HCT116 (cell line): ENCODE data around the gene FMC1. TPM values are rescaled to one million over a fixed set of nuclear protein-coding genes. Genes with fewer than 3 reads are reported as not detected.

Experiments
- ATAC-seq: fragments of 200-7000 bp; cut with Tn5 transposase; 2 replicates; pipeline ENCODE4 v1.9.1; 2020; ENCODE audit warnings: mild to moderate bottlenecking, moderate library complexity
- BruUV-seq: library from RNA; stranded (reverse); fragments of 400-500 nt; replicated peaks from 2 replicates; lab custom pipeline; 2021; lab: Mats Ljungman, UMichigan
- CTCF ChIA-PET: fragments of 300-600 bp; sonication (Branson Sonifier 250); formaldehyde crosslinking; loops from one replicate; lab custom pipeline; 2021; ENCODE audit warnings: antibody characterized with exemption; lab: Charles Lee
- POLR2A ChIA-PET: fragments of 300-600, 350-600 bp; sonication (Branson Sonifier 250); formaldehyde crosslinking; loops from one replicate; lab custom pipeline; 2021; ENCODE audit warnings: antibody characterized with exemption; lab: Charles Lee
- RAD21 ChIA-PET, 2 experiments: fragments of 300-600 bp; sonication (Branson Sonifier 250); formaldehyde crosslinking; loops; one replicate each; lab custom pipeline; 2023; ENCODE audit warnings: low total read pairs in 2 of 2; ENCODE audit not compliant: uncharacterized antibody in 2 of 2, unreplicated experiment in 2 of 2, low non-redundant PET in 1 of 2; lab: Charles Lee
- DNase-seq: peaks from one replicate; pipeline ENCODE4 v3.0.0-alpha.2; 2010; ENCODE audit warnings: low read depth, low spot score
- H2AFZ ChIP-seq: fragments of 200-600 bp; shearing (Covaris generic), sonication (generic); 2 replicates; pipeline ENCODE4 v1.6.1; 2017; ENCODE audit warnings: low read depth, mixed run types, mixed read lengths, antibody characterized with exemption, low read length; ENCODE audit not compliant: poor library complexity, severe bottlenecking
- H3K27ac ChIP-seq: 2 replicates; pipeline ENCODE4 v1.5.1; 2012; ENCODE audit warnings: low read depth, low read length
- H3K27me3 ChIP-seq: fragments of 200-600 bp; sonication (generic); 2 replicates; pipeline ENCODE4 v1.6.1; 2016; ENCODE audit warnings: mixed run types, low read length, mixed read lengths; ENCODE audit not compliant: insufficient read depth
- H3K36me3 ChIP-seq, 2 experiments: fragments of 200-500 bp in 1 of 2; fragments of 200-600 bp in 1 of 2; sonication (Bioruptor generic) in 1 of 2; sonication (generic) in 1 of 2; 2 replicates each; pipeline versions ENCODE4 v1.5.1 to v1.6.1; 2014 to 2016; ENCODE audit warnings: low read length in 2 of 2, inconsistent platforms in 1 of 2, mixed read lengths in 1 of 2, mixed run types in 1 of 2; ENCODE audit not compliant: insufficient read depth in 2 of 2, control insufficient read depth in 1 of 2
- H3K4me1 ChIP-seq, 2 experiments: fragments of 200-600 bp in 1 of 2; sonication (generic) in 1 of 2; 2 replicates each; pipeline versions ENCODE4 v1.5.1 to v1.6.1; 2012 to 2017; ENCODE audit warnings: low read length in 2 of 2, inconsistent platforms in 1 of 2, mild to moderate bottlenecking in 1 of 2, mixed read lengths in 1 of 2, mixed run types in 1 of 2, moderate library complexity in 1 of 2; ENCODE audit not compliant: insufficient read depth in 2 of 2, control insufficient read depth in 1 of 2
- H3K4me2 ChIP-seq: fragments of 200-600 bp; sonication (generic); 2 replicates; pipeline ENCODE4 v1.6.1; 2017; ENCODE audit warnings: mixed run types, low read length, mixed read lengths
- H3K4me3 ChIP-seq, 2 experiments: fragments of 200-600 bp in 1 of 2; sonication (generic) in 1 of 2; replicated peaks in 1 of 2; 2 replicates each; pipeline ENCODE4 v1.5.1; 2011 to 2016; ENCODE audit warnings: low read length in 2 of 2, control low read depth in 1 of 2, low read depth in 1 of 2, mild to moderate bottlenecking in 1 of 2, mixed read lengths in 1 of 2, mixed run types in 1 of 2
- H3K79me2 ChIP-seq: fragments of 200-600 bp; sonication (generic); 2 replicates; pipeline ENCODE4 v1.6.1; 2017; ENCODE audit warnings: mild to moderate bottlenecking, mixed run types, low read length, moderate library complexity, mixed read lengths; ENCODE audit not compliant: insufficient read depth
- H3K9ac ChIP-seq: fragments of 200-600 bp; sonication (generic); 2 replicates; pipeline ENCODE4 v1.6.1; 2016; ENCODE audit warnings: low read length, mixed read lengths
- H3K9me2 ChIP-seq: fragments of 200-600 bp; sonication (generic), shearing (Covaris generic); 2 replicates; pipeline ENCODE4 v1.6.1; 2017; ENCODE audit warnings: mixed run types, mild to moderate bottlenecking, moderate library complexity; ENCODE audit not compliant: insufficient read depth
- H3K9me3 ChIP-seq, 2 experiments: fragments of 200-500 bp in 1 of 2; fragments of 200-600 bp in 1 of 2; sonication (Bioruptor generic) in 1 of 2; sonication (generic) in 1 of 2; 2 replicates each; pipeline ENCODE4 v1.6.1; 2014 to 2017; ENCODE audit warnings: low read length in 2 of 2, mixed read lengths in 2 of 2, inconsistent platforms in 1 of 2, low read depth in 1 of 2, mild to moderate bottlenecking in 1 of 2, mixed run types in 1 of 2, moderate library complexity in 1 of 2; ENCODE audit not compliant: control insufficient read depth in 1 of 2, insufficient read depth in 1 of 2
- H4K20me1 ChIP-seq: fragments of 200-600 bp; sonication (generic), shearing (Covaris generic); 2 replicates; pipeline ENCODE4 v1.6.1; 2017; ENCODE audit warnings: mixed run types, mild to moderate bottlenecking, moderate library complexity; ENCODE audit not compliant: insufficient read depth
- ATF3 ChIP-seq: IDR thresholded peaks from 2 replicates; pipeline ENCODE4 v1.6.1; 2012
- CBX3 ChIP-seq: IDR thresholded peaks from 2 replicates; pipeline ENCODE4 v1.6.1; 2012; ENCODE audit warnings: low read depth
- CEBPB ChIP-seq: IDR thresholded peaks from 2 replicates; pipeline ENCODE4 v1.6.1; 2012; ENCODE audit warnings: low read depth
- CTCF ChIP-seq, 3 experiments: fragments of 200-600 bp in 1 of 3; sonication (generic) in 1 of 3; IDR thresholded peaks in 2 of 3; conservative IDR thresholded peaks in 1 of 3; 2 replicates each; pipeline ENCODE4 v1.5.1; 2012 to 2017; ENCODE audit warnings: low read depth in 2 of 3, low read length in 2 of 3, antibody characterized with exemption in 1 of 3, borderline replicate concordance in 1 of 3, control low read depth in 1 of 3, mild to moderate bottlenecking in 1 of 3, mixed read lengths in 1 of 3, mixed run types in 1 of 3, moderate library complexity in 1 of 3; ENCODE audit not compliant: insufficient read depth in 1 of 3
- EGR1 ChIP-seq: IDR thresholded peaks from 2 replicates; pipeline ENCODE4 v1.6.1; 2012; ENCODE audit warnings: low read depth
- ELF1 ChIP-seq: IDR thresholded peaks from 2 replicates; pipeline ENCODE4 v1.6.1; 2012; ENCODE audit warnings: low read depth, borderline replicate concordance
- EZH2 ChIP-seq: fragments of 200-600 bp; sonication (generic); IDR thresholded peaks from 2 replicates; pipeline ENCODE4 v1.6.1; 2017; ENCODE audit warnings: antibody characterized with exemption, mixed run types
- EZH2phosphoT487 ChIP-seq: fragments of 200-600 bp; IDR thresholded peaks from 2 replicates; pipeline ENCODE4 v1.6.1; 2018; ENCODE audit warnings: antibody characterized with exemption, borderline replicate concordance
- FOSL1 ChIP-seq: IDR thresholded peaks from 2 replicates; pipeline ENCODE4 v1.6.1; 2012; ENCODE audit warnings: low read depth
- MAX ChIP-seq: IDR thresholded peaks from 2 replicates; pipeline ENCODE4 v1.6.1; 2012
- POLR2A ChIP-seq: IDR thresholded peaks from 2 replicates; pipeline ENCODE4 v1.7.0; 2011; ENCODE audit warnings: borderline replicate concordance; ENCODE audit not compliant: insufficient read depth, insufficient read length; ENCODE audit errors: extremely low read depth
- RAD21 ChIP-seq: IDR thresholded peaks from 2 replicates; pipeline ENCODE4 v1.6.1; 2012; ENCODE audit warnings: low read depth, mild to moderate bottlenecking
- SIN3A ChIP-seq: IDR thresholded peaks from 2 replicates; pipeline ENCODE4 v1.6.1; 2012; ENCODE audit warnings: low read depth
- SRF ChIP-seq: IDR thresholded peaks from 2 replicates; pipeline ENCODE4 v1.6.1; 2012; ENCODE audit warnings: low read depth
- TCF7L2 ChIP-seq: IDR thresholded peaks from 2 replicates; pipeline ENCODE4 v1.7.0; 2011; ENCODE audit warnings: borderline replicate concordance, inconsistent platforms; ENCODE audit not compliant: insufficient read depth, insufficient read length; ENCODE audit errors: extremely low read depth
- YY1 ChIP-seq: IDR thresholded peaks from 2 replicates; pipeline ENCODE4 v1.6.1; 2011; ENCODE audit warnings: low read length, low read depth, moderate library complexity, mild to moderate bottlenecking; ENCODE audit not compliant: insufficient replicate concordance; ENCODE audit errors: extremely low read depth
- ZBTB33 ChIP-seq: IDR thresholded peaks from 2 replicates; pipeline ENCODE4 v1.6.1; 2011; ENCODE audit warnings: mild to moderate bottlenecking, low read length, moderate library complexity; ENCODE audit not compliant: insufficient replicate concordance; ENCODE audit errors: extremely low read depth
- ZNF274 ChIP-seq: fragments of 200-500 bp; sonication (Bioruptor generic); IDR thresholded peaks from 2 replicates; pipeline ENCODE4 v1.6.1; 2014; ENCODE audit warnings: mild to moderate bottlenecking, low read depth, low read length, inconsistent platforms
- intact Hi-C: fragments of 100-400 bp; cut with micrococcal nuclease; formaldehyde crosslinking; loops from 2 replicates; pipeline ENCODE4 v1.10.0; 2022
- total RNA-seq: library from RNA; stranded (reverse); gene quantifications from one replicate; pipeline ENCODE4 v1.2.1, GENCODE V29; 2021; ENCODE audit not compliant: unreplicated experiment

Gene FMC1
- total RNA-seq, 1 experiment from 2014 or later: 19.4 TPM

DNA sequence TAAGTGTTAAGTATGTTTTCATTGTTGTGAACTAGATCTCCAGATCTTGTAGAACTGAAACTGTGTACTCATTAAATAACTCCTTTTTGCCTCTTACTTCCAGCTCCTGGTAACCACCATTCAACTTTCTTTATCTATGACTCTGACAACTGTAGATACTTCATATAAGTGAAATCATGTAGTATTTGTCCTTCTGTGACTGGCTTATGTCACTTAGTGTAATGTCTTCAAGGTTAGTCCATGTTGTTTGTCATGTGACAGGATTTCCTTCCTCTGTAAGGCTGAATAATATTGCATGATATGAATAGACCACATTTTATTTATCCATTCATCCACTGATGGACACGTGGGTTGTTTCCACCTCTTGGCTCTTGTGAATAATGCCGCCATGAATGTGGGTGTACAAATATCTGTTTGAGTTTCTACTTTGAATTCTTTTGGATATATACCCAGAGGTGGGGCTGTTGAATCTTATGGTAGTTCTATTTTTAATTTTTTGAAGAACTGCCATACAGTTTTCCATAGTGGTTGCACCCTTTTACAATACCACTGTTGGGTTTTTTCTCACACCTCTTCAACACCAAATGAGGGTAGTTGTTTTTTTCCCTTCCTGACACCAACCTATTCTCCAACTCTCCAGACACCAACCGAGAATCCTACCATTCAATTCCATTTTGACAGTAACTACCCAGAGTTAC is 10.7 kb upstream of the FMC1 start:
- no peak for DNase-seq
- ChIA-PET POLR2A (no interaction called here), CTCF (interaction anchor here (1.6 kb wide), 1 partner anchor 9 kb away, joined by 9 read pairs; no protein-coding TSS in a partner anchor)
- peaks cover 0 to 4% of the 10 kb centered on the region in 2 experiments; a peak in 1 of 4 replicates for H3K4me1 ChIP-seq
- no peaks in the 10 kb centered on the region for H3K9me3 ChIP-seq
- no peaks in the 10 kb centered on the region for H3K79me2 ChIP-seq
- no peaks in the 10 kb centered on the region for H4K20me1 ChIP-seq
- no peaks in the 10 kb centered on the region for H3K27me3 ChIP-seq
- no peak overlapping the region for H2AFZ ChIP-seq
- no peak overlapping the region for H3K4me2 ChIP-seq
- no peak overlapping the region for H3K4me3 ChIP-seq
- H3K27ac ChIP-seq: no peak overlapping the region
- intact Hi-C loops: no loop called here
- no peak overlapping the region for H3K9ac ChIP-seq
- TF ChIP-seq EZH2phosphoT487: no peak
- TF ChIP-seq POLR2A: no peak
- no peak for TF ChIP-seq FOSL1
- no peak for TF ChIP-seq YY1
- TF ChIP-seq ATF3: no peak
- TF ChIP-seq RAD21: no peak
- no peak for TF ChIP-seq ZBTB33
- no peak for TF ChIP-seq ELF1
- TF ChIP-seq SIN3A: no peak
- no peak for TF ChIP-seq CTCF (IDR thresholded peaks at IDR 0.05 in 2 of 3, conservative IDR thresholded peaks at IDR 0.05 in 1 of 3; ENCODE audit: borderline replicate concordance in 1 of 3, insufficient read depth in 1 of 3, low read depth in 2 of 3, low read length in 2 of 3)
- TF ChIP-seq MAX: no peak
- TF ChIP-seq EGR1: no peak
- no peak for TF ChIP-seq CBX3
- TF ChIP-seq EZH2: no peak
- TF ChIP-seq SRF: no peak
- TF ChIP-seq ZNF274: no peak
- no peak for TF ChIP-seq TCF7L2
- no peak for TF ChIP-seq CEBPB
- TF ChIP-seq, all 23 proteins: peak for 0
- H3K36me3 ChIP-seq: no peaks in the 10 kb centered on the region
- RAD21 ChIA-PET: no interaction called here
- no TSS peak for BruUV-seq
- ATAC-seq: no peak
- H3K9me2 ChIP-seq: no peaks in the 10 kb centered on the region
